ENCODE data around the gene SLC17A9.

SLC17A9 gene

DNA sequence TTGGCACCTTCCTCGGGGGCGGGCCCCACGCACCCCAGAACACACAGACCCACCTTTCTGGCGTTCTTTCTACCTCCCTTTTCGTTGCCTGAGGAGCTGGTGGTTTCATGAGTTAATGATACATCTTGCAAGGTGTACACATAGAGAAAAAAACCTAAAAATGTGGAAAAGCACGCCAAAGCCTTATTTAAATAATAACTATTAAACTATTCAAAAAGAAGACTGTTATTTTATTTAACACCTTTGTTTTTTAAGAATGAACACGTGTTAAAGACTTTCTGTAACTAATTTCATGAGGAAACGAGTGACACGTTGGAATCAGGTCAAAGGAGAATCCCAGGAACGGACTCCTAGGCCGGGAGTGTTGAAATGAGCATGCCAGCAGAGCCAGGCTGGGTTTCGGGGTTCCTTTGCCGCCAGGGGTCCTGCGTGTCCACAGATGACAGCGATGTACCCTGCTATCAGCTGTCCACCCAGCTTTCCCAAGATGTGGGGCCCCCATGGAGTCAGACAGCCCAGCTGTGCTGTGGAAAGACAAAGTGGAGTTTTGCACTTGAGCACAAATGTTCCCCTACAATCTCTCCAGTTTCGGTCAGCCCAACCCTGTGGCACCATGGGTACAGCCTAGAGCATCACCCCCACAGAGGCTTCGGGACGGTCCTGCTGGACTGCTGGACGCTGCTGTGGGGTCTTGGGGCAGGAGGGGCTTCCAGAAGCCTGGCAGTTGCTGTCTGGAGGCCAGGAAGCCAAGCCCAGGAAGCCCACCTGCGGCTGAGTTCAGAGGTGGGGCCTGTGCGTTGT lies 16.1 kb downstream of the SLC17A9 start:
- DNase-seq (ENCODE audit: low read depth): no peak

DNA sequence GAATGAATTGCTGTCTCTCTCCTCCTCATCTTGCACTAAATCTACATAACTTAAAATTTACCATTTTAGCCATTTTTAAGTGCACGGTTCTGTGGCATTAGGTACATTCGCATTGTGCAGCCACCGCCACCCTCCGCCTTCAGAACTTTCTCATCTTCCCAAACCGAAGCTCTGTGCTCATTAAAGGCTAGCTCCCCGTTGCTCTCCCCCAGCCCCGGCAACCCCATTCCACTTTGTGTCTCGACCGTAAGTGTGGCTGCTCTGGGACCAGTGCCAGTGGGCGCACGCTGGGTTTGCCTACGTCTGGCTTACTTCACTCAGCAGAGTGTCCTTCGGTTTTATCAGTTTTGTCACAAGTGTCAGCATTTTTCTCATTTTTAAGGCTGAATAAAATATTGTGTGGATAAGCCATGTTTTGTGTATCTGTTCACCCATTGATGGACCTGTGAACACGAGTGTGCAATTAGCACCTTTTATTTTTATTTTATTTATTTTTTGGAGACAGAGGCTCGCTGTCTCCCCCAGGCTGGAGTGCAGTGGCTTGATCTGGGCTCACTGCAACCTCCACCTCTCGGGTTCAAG lies 16.8 kb downstream of the SLC17A9 start:
- no peak for DNase-seq (ENCODE audit: low read depth)

DNA sequence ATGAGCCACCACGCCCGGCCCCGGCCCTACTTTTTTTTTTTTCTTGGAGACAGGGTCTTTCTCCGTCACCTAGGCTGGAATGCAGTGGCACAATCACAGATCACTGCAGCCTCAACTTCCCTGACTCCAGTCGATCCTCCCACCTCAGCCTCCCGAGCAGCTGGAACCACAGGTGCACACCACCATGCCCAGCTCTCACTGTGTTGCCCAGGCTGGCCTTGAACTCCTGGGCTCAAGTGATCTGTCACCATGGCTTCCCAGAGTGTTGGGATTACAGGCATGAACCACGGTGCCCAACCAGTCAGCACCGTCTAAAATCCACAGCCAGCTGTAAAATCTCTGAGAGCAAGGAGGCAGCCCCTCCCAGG lies 17.4 kb downstream of the SLC17A9 start:
- no peak for DNase-seq (ENCODE audit: low read depth)

GRCh38 chr20:62970307-62971210 lies 18.1 kb downstream of the SLC17A9 start:
- DNase-seq (ENCODE audit: low read depth): no peak

GRCh38 chr20:62971211-62971949 lies 18.9 kb downstream of the SLC17A9 start:
- no peak for DNase-seq (ENCODE audit: low read depth)

DNA sequence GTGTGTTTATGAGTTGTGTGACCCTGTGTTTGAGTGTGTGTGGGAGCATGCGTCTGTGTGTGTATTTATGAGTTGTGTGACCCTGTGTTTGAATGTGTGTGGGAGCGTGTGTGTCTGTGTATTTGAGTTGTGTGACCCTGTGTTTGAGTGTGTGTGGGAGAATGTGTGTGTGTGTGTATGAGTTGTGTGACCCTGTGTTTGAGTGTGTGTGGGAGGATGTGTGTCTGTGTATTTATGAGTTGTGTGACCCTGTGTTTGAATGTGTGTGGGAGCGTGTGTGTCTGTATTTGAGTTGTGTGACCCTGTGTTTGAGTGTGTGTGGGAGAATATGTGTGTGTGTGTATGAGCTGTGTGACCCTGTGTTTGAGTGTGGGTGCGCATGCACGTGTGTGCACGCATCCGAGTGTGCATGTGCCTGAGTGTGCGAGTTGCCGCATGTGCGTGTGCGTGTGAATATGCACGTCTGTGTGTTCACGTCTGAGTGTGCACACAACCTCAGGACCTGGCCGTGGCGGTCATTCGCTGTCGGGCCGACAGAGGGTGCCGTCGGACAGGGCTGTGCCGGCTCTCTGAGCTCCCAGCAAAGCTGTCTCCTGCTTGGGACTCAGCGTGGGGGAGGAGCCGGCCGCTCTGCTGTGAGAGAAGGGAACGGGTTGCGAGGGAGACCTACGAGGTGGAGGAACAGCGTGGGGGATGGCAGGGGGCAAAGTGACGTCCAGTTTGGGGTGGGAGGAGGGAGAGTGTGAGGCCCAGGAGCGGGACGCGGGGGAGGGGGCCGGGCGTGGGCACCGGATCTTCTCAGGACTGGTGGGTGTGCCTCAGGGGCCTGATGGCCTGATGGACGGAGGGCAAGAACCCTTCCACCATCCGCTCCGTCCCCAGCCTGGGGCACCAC lies 19.7 kb downstream of the SLC17A9 start:
- DNase-seq (ENCODE audit: low read depth): peak; percentile 81

DNA sequence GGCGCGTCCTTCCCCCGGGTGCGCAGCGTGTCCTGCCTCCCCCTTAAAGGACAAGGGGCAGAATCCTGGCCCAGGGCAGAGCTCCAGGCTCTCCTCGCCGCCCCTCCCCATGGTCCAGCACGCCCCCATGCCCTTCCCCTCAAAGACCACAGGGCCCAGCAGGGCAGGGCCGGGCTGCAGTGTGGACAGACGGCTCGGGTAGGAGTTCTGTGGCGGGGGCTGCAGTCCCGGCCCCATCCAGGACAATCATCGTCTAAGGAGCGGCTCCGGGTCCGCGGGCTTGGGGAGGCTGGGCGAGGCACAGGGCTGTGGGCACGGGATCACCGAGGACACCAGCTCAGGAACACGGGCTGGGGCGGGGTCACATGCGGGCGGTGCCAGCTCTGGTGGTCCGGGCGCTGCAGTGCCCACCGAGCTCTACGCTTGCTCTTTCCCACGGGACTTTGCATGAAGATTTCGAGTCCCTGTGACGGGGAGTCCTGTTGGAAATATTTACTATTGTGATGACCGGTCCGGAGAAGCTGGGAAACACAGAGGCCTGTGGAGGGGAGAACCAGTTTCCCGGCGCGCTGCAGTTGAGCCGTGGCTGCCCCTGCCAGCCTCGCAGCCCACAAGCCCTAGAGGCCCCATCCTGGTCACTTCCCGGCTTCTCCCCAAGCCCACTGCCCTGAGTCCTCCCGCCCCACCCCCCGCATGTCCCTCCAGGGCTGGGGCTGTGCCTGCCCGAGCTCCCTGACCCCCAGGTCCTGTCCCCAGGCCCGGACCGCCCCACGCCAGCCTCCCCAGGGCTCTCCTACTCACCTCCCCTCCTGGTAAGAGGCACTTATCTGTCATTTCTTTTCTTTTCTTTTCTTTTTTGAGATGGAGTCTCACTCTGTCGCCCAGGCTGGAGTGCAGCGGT lies 20.6 kb downstream of the SLC17A9 start:
- DNase-seq (ENCODE audit: low read depth): no peak

GRCh38 chr20:62975251-62975760 lies 22.8 kb downstream of the SLC17A9 start:
- no peak for DNase-seq (ENCODE audit: low read depth)

DNA sequence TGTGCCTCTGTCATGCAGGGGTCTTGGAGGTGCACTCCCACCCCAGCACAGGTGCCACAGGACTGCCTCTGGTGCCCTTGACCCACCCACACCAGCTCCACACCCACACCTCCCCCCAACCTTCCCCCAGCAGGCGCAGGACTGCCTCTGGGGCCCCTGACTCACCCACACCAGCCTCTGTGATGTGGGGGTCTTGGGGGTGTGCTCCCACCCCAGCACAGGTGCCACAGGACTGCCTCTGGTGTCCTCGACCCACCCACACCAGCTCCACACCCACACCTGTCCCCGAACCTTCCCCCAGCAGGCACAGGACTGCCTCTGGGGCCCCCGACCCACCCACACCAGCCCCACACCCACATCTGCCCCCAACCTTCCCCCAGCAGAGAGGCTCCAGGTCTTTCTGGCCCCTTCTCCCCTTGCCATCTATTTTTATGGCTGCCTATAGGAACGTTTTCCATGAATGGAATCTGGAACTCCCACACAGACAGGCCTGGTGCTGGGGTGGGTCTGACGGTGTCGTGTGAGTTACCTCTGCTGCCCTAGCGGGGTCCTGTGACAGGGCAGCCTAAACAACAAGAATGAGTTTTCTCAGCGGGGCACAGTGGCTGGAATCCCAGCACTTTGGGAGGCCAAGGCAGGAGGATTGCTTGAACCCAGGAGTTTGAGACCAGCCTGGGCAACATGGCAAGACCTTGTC lies 23.5 kb downstream of the SLC17A9 start:
- no peak for DNase-seq (ENCODE audit: low read depth)

GRCh38 chr20:62976886-62977285 lies 24.4 kb downstream of the SLC17A9 start:
- no peak for DNase-seq (ENCODE audit: low read depth)

DNA sequence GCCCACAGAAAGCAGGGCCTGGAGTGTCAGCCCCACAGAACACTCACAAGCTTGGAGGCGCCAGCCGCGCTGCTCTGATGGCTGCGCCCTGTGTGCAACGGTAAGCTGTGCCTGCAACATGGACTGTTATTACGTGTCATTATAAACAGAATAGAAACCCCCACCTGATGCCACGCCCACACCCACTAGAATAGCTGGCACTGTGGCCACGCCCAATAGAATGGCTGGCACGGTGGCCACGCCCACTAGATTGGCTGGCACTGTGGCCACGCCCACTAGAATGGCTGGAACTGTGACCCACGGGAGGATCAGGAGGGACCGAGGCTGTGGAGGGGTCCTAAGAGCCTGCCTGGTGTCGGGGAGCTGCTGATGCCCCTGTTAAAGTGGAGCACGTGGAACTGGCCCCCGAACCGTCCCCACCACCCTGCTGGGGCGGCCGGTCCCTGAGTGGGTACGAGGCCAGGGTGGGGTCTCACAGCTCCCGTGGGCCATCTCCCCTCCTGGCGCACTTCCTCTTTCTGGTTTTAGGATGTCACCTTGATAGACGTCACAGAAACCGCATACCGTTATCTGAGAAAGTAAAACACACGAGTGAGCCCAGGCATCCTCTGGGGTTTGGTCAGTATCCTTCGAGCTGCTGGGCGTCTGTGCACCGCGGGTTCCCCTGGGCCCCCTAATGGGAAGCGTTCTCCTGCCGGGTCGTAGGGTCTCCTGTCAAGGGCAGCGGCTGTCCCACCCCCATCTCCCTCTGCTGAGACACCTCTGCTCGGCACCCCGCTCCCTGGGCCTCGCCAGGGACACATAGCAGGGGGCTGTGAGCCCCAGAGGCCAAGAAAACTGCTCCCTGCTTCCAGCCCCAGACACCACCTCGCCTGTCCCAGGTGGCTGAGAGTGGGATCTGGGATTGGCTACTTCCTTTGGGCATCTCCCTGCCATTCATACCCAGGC lies 25.4 kb downstream of the SLC17A9 start:
- DNase-seq (ENCODE audit: low read depth): peak; percentile 64

- DNase-seq (ENCODE audit: low read depth): no peak
Observed at GRCh38 chr20:62978561-62978943, 26.0 kb downstream of the SLC17A9 start.

DNA sequence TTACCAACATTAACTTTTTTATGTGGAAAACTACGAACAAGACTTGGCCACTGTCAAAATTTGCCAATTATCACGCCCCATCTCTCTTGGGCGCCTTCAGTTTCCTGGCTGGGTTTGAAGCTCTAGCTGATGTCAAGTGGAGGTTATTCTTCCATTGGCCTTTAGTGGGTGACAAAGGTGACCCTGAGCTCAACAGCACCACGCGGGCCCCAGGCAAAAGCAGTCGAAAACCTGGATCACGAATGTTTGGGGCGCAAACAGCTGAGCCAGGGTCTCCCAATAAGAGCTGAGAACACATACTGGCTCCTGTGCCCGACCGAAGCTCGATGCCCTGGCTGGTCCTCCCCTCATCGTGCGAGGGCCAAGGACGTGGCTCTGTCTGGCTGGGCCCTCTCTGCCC lies 26.8 kb downstream of the SLC17A9 start:
- DNase-seq (ENCODE audit: low read depth): no peak

DNA sequence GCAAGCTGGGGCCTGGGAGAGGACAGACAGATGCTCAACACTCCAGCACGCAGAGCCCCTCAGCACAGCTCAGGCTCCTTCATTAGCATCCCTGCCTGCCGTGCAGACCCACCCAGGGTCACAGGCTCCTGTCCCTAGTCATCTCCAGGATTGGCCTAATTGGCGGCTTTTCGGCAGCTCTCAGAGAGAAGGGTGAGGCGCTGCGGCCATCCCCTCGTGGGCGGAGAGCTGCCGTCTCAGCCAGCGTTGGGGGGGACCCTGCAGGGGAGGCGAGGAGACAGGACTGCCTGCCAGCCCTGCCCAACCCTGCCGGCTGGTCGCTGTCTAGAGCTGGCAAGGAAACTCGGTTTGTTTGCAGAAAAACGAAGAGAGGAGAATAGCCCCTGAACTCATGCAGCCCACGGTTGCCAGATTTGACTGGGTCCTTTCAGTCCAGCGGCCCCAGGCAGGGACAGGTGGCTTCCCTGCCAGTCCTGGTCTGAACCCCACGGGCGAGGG lies 27.4 kb downstream of the SLC17A9 start:
- DNase-seq (ENCODE audit: low read depth): no peak

DNA sequence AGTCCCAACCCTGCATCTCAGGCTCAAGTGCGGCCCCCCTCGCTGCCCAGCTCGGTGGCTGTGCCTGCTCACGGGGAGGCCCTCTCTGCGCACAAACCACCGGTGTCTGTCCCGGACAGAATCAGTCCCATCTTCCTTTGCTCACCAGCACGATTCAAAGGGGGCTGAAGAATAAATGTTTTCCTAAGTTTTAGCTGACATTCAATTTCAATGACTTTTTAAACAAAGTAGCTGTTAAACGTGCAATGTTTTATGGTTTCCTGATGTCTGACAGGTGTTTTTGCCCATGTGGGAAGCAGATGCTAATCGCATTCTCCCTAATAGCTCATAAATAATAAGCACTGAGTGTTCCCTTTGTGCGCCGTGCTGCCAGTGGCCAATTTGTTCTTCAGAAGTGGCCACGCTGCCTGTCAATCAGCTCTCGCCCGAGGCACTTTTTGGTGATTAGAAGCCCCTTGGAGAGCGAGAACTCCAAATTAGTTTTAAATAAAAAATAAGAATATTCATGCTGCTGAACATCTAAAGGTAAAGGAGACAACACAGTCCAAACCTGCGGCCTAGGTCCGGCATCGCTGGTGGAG lies 28.0 kb downstream of the SLC17A9 start:
- DNase-seq (ENCODE audit: low read depth): no peak

DNA sequence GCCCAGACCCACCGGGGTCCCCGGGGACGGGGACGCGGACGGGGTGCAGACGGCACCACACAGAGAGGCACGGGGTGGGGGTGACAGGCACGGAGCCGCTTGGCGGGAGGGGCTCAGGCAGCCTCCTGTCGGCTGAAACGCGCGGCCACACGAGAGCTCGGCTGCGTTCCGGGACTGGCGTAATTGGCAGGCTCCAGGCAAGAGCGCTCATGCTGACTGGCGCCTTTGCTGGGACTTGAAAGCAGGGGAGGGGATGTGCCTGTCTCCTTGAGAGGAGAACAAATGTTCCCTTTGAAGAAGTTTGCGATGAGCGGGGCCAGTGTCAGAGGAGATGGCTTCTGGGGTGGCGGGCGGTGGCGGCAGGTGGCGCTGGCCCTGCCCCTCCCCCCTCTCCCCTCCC lies 28.5 kb downstream of the SLC17A9 start:
- no peak for DNase-seq (ENCODE audit: low read depth)

Data from activated T-cell treated with anti-CD3 and anti-CD28 coated beads for 24 hours (primary cell).